HepG2 (cell line): ENCODE data around the gene ANKLE1. TPM values are rescaled to one million over a fixed set of nuclear protein-coding genes. Genes with fewer than 3 reads are reported as not detected.

Experiments used
- ATAC-seq: fragments of 200-7000 bp; cut with Tn5 transposase; 3 replicates; pipeline ENCODE4 v1.9.1; 2020; ENCODE audit warnings: mild to moderate bottlenecking, moderate library complexity
- BruUV-seq: library from RNA; stranded (reverse); fragments of 400-500 nt; replicated peaks from 2 replicates; lab custom pipeline; 2021; lab: Mats Ljungman, UMichigan
- CTCF ChIA-PET: fragments of 300-600 bp; formaldehyde crosslinking; extraction: SDS; loops from one replicate; lab custom pipeline; 2021; ENCODE audit warnings: low total read pairs, inconsistent platforms, low intra/inter-chr PET ratio; lab: Yijun Ruan, JAX
- POLR2A ChIA-PET: fragments of 350-600 bp; sonication (Branson Sonifier 250); formaldehyde crosslinking; loops from one replicate; lab custom pipeline; 2020; ENCODE audit warnings: antibody characterized with exemption, inconsistent platforms; lab: Yijun Ruan, JAX
- DNase-seq: peaks from one replicate; pipeline ENCODE4 v3.0.0-alpha.2; 2015; ENCODE audit warnings: low spot score
- FAIRE-seq: peaks from 3 replicates; lab custom pipeline; 2011; peaks lifted over from hg19 to GRCh38; lab: Jason Lieb, UNC
- H2AFZ ChIP-seq: one replicate; pipeline ENCODE4 v1.6.1; 2011; ENCODE audit warnings: low read length, inconsistent platforms
- H3K27ac ChIP-seq: fragments of 300-600 bp; 3 replicates; pipeline ENCODE4 v1.8.0; 2011; ENCODE audit warnings: mixed run types, mild to moderate bottlenecking, mixed read lengths, low read length, inconsistent platforms; ENCODE audit not compliant: insufficient read depth; ENCODE audit errors: extremely low read length
- H3K27me3 ChIP-seq, 2 experiments: fragments of 200-600 bp in 1 of 2; 2 replicates in 1 of 2; 3 replicates in 1 of 2; pipeline versions ENCODE4 v1.6.0 to v1.8.0; 2011; ENCODE audit warnings: low read length in 2 of 2, mild to moderate bottlenecking in 2 of 2, moderate library complexity in 2 of 2, inconsistent platforms in 1 of 2; ENCODE audit not compliant: insufficient read depth in 2 of 2, control insufficient read depth in 1 of 2
- H3K36me3 ChIP-seq, 2 experiments: fragments of 200-600 bp in 1 of 2; replicated peaks in 1 of 2; 2 replicates in 1 of 2; 3 replicates in 1 of 2; pipeline versions ENCODE4 v1.5.1 to v1.8.0; 2011; ENCODE audit warnings: low read length in 2 of 2, inconsistent platforms in 1 of 2; ENCODE audit not compliant: insufficient read depth in 2 of 2, control insufficient read depth in 1 of 2
- H3K4me1 ChIP-seq: 2 replicates; pipeline ENCODE4 v1.5.1; 2012; ENCODE audit warnings: low read length, inconsistent platforms; ENCODE audit not compliant: insufficient read depth
- H3K4me2 ChIP-seq: 2 replicates; pipeline ENCODE4 v1.6.0; 2011; ENCODE audit warnings: low read depth, low read length, inconsistent platforms
- H3K4me3 ChIP-seq, 3 experiments: fragments of 200-600 bp in 1 of 3; sonication (generic), shearing (Covaris generic) in 1 of 3; replicated peaks in 1 of 3; 2 replicates each; pipeline ENCODE4 v1.5.1; 2011 to 2016; ENCODE audit warnings: low read length in 3 of 3, inconsistent platforms in 2 of 3, low read depth in 2 of 3, mild to moderate bottlenecking in 2 of 3, control low read depth in 1 of 3, mixed read lengths in 1 of 3; ENCODE audit not compliant: insufficient read depth in 1 of 3
- H3K79me2 ChIP-seq: one replicate; pipeline ENCODE4 v1.6.1; 2011; ENCODE audit warnings: low read length, inconsistent platforms; ENCODE audit not compliant: insufficient read depth
- H3K9ac ChIP-seq: 2 replicates; pipeline ENCODE4 v1.6.0; 2011; ENCODE audit warnings: mild to moderate bottlenecking, low read depth, low read length, inconsistent platforms; ENCODE audit not compliant: insufficient read depth
- H3K9me3 ChIP-seq: 2 replicates; pipeline ENCODE4 v1.5.1; 2012; ENCODE audit warnings: mild to moderate bottlenecking, low read length
- H4K20me1 ChIP-seq: 2 replicates; pipeline ENCODE4 v1.6.0; 2011; ENCODE audit warnings: inconsistent platforms, mild to moderate bottlenecking, low read length, moderate library complexity; ENCODE audit not compliant: insufficient read depth
- ATF7 ChIP-seq, 2 experiments: fragments of 450-650 bp in 1 of 2; sonication (generic) in 1 of 2; formaldehyde crosslinking in 1 of 2; IDR thresholded peaks; 2 replicates each; pipeline versions ENCODE4 v1.4.0 to v1.6.1; 2016 to 2020; ENCODE audit warnings: antibody characterized with exemption in 1 of 2, mild to moderate bottlenecking in 1 of 2, missing genetic modification reagents in 1 of 2
- BRCA1 ChIP-seq: sonication (generic); formaldehyde crosslinking; IDR thresholded peaks from 2 replicates; pipeline ENCODE4 v1.4.0; 2020; ENCODE audit warnings: missing genetic modification reagents
- ELF3 ChIP-seq: IDR thresholded peaks from 2 replicates; pipeline ENCODE4 v1.6.1; 2016; ENCODE audit warnings: missing genetic modification reagents, missing compliant biosample characterization
- GLI4 ChIP-seq: sonication (generic); formaldehyde crosslinking; IDR thresholded peaks from 2 replicates; pipeline ENCODE4 v1.5.1; 2020; ENCODE audit warnings: missing genetic modification reagents, mild to moderate bottlenecking, moderate library complexity, borderline replicate concordance
- HHEX ChIP-seq: IDR thresholded peaks from 2 replicates; pipeline ENCODE4 v1.6.1; 2016; ENCODE audit warnings: control low read depth
- HNF4A ChIP-seq: sonication (generic); formaldehyde crosslinking; IDR thresholded peaks from 2 replicates; pipeline ENCODE4 v1.4.0; 2020; ENCODE audit warnings: missing genetic modification reagents
- MIER3 ChIP-seq: IDR thresholded peaks from 2 replicates; pipeline ENCODE4 v1.6.1; 2016; ENCODE audit warnings: missing compliant biosample characterization, borderline replicate concordance
- NRL ChIP-seq: sonication (generic); formaldehyde crosslinking; IDR thresholded peaks from 2 replicates; pipeline ENCODE4 v1.5.0; 2020; ENCODE audit warnings: missing genetic modification reagents, mild to moderate bottlenecking, moderate library complexity, borderline replicate concordance
- POLR2G ChIP-seq: fragments of 200-400 bp; formaldehyde crosslinking; IDR thresholded peaks from 2 replicates; pipeline ENCODE4 v1.6.1; 2018; ENCODE audit warnings: mild to moderate bottlenecking, low read depth, low read length, moderate library complexity
- YEATS4 ChIP-seq: sonication (generic); formaldehyde crosslinking; IDR thresholded peaks from 2 replicates; pipeline ENCODE4 v1.4.0; 2020; ENCODE audit warnings: missing genetic modification reagents, borderline replicate concordance
- ZNF10 ChIP-seq: sonication (generic); formaldehyde crosslinking; IDR thresholded peaks from 2 replicates; pipeline ENCODE4 v1.4.0; 2020; ENCODE audit warnings: mild to moderate bottlenecking, low read depth, missing genetic modification reagents, borderline replicate concordance
- ZNF510 ChIP-seq: sonication (generic); formaldehyde crosslinking; IDR thresholded peaks from 2 replicates; pipeline ENCODE4 v1.4.0; 2020; ENCODE audit warnings: low read depth, mild to moderate bottlenecking, missing genetic modification reagents
- ZNF543 ChIP-seq: sonication (generic); formaldehyde crosslinking; IDR thresholded peaks from 2 replicates; pipeline ENCODE4 v1.4.0; 2020; ENCODE audit warnings: mild to moderate bottlenecking, missing genetic modification reagents
- ZNF773 ChIP-seq: sonication (generic); formaldehyde crosslinking; IDR thresholded peaks from 2 replicates; pipeline ENCODE4 v1.4.0; 2020; ENCODE audit warnings: missing genetic modification reagents, borderline replicate concordance
- ZNF776 ChIP-seq: sonication (generic); formaldehyde crosslinking; IDR thresholded peaks from 2 replicates; pipeline ENCODE4 v1.4.0; 2020; ENCODE audit warnings: mild to moderate bottlenecking, missing genetic modification reagents
- ZSCAN22 ChIP-seq: sonication (generic); formaldehyde crosslinking; IDR thresholded peaks from 2 replicates; pipeline ENCODE4 v1.4.0; 2020; ENCODE audit warnings: mild to moderate bottlenecking, missing genetic modification reagents
- WGBS: methylation state at CpG from one replicate; pipeline ENCODE4 v1.1.6; 2017; ENCODE audit warnings: low lambda C conversion rate; 5-methylcytosine and 5-hydroxymethylcytosine counted together
- in situ Hi-C: cut with HindIII; loops from 2 replicates; pipeline ENCODE4 v1.10.0; 2017; ENCODE audit warnings: low pct_unique_long_range_greater_than_20kb; ENCODE audit not compliant: extremely low pct_ligation_motif_present
- intact Hi-C: fragments of 100-400 bp; cut with micrococcal nuclease; formaldehyde crosslinking; loops from one replicate; pipeline ENCODE4 v1.10.0; 2022; ENCODE audit not compliant: unreplicated experiment
- polyA plus RNA-seq, 8 experiments: library from polyadenylated mRNA; depleted of rRNA in 3 of 8; stranded (reverse) in 7 of 8; unstranded in 1 of 8; fragments of >200 nt; fragmentation: Illumina TruSeq in 4 of 8; extraction: Trizol in 4 of 8; gene quantifications; 2 replicates each; pipeline versions ENCODE4 v1.2.1 to v1.2.3, GENCODE V29; 2011 to 2016; ENCODE audit warnings: low read depth in 4 of 8, missing spikeins in 1 of 8, mixed read lengths in 1 of 8; ENCODE audit not compliant: insufficient read depth in 1 of 8
- total RNA-seq, 5 experiments: library from RNA; depleted of rRNA; stranded (reverse); fragments of >200 nt; fragmentation: Illumina TruSeq; extraction: Trizol; gene quantifications; 2 replicates each; pipeline ENCODE4 v1.2.3, GENCODE V29; 2016; ENCODE audit warnings: low read depth in 1 of 5
- TF ChIP-seq, protein P1 (sequence below): sonication (generic); formaldehyde crosslinking; IDR thresholded peaks from 2 replicates; pipeline ENCODE4 v1.5.0; 2020; ENCODE audit warnings: mild to moderate bottlenecking, missing genetic modification reagents
- TF ChIP-seq, protein P2 (sequence below): sonication (generic); formaldehyde crosslinking; IDR thresholded peaks from 2 replicates; pipeline ENCODE4 v1.8.1; 2023; ENCODE audit warnings: missing genetic modification reagents, mild to moderate bottlenecking, borderline replicate concordance

Gene ANKLE1
- total and polyA plus RNA-seq, 2 of the 13 experiments (the other 11 are each of a cell fraction or from before 2014, with no cell fraction given): 0.69 to 1.5 TPM

DNA sequence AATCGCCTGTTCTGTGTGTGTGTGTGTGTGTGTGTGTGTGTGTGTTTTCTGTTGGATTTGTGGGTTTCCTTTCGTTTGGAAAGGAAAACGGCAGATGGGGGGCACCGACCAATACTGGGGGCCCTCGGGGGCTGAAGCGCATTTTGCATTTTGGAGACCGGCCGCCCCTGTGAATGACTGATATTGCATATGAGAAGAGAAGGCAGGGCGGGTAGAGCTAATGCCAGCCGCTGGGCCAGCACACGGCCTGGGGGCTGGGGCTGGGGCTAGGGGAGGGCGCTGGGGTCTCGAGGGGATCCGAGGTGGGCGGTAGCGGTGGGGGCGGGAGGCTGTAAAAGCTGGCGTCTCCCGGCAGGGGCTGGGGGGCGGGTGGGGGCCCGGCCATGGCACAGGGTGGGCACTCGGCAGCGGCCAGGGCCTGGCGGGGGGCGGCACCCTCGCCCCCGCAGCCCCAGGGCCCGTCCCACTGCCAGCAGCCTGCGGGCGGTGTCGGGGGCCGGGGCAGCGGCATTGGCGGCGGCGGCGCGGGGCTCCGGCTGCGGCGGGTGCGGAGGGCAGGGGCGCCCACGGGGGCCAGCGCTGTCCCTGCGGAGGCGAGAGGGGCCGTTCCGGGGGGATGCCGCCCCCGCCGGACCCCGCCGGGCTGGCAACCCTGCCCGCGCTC, 41.7 kb downstream of the ANKLE1 start:
- no peak overlapping the region for H2AFZ ChIP-seq
- 95% methylated on average over 18 of the region's 56 CpGs for WGBS
- in situ Hi-C loops: no loop called here
- H3K9me3 ChIP-seq: no peaks in the 10 kb centered on the region
- H3K79me2 ChIP-seq: no peaks in the 10 kb centered on the region
- FAIRE-seq: no peak
- no peaks in the 10 kb centered on the region for H3K4me1 ChIP-seq
- no peak overlapping the region for H3K9ac ChIP-seq
- no peak overlapping the region for H3K4me2 ChIP-seq
- ChIA-PET CTCF (no interaction called here), POLR2A (interaction anchor here (1.0 to 1.3 kb wide), 2 partner anchors 9 to 11 kb away, joined by 3 to 5 read pairs; no protein-coding TSS in a partner anchor)
- H3K36me3 ChIP-seq: peaks cover 7 to 25% of the 10 kb centered on the region in 2 experiments; a peak in 3 of 5 replicates
- intact Hi-C loops: no loop called here
- ATAC-seq: no peak
- TF ChIP-seq NRL (no peak), POLR2G (no peak), YEATS4 (no peak), ZNF543 (CRISPR knock-in tag) (no peak), ZSCAN22 (no peak), ATF7 (IDR thresholded peaks at IDR 0.05) (no peak), ATF7 (CRISPR knock-in tag; IDR thresholded peaks at IDR 0.05) (no peak), HNF4A (CRISPR knock-in tag) (no peak), BRCA1 (CRISPR knock-in tag) (no peak), GLI4 (no peak), ZNF510 (CRISPR knock-in tag) (no peak), ZNF776 (CRISPR knock-in tag) (no peak), MIER3 (CRISPR knock-in tag) (no peak), ZNF10 (CRISPR knock-in tag) (no peak), ELF3 (CRISPR knock-in tag) (no peak), ZNF773 (CRISPR knock-in tag) (no peak), HHEX (CRISPR knock-in tag) (no peak)
- TF ChIP-seq, protein P1, sequence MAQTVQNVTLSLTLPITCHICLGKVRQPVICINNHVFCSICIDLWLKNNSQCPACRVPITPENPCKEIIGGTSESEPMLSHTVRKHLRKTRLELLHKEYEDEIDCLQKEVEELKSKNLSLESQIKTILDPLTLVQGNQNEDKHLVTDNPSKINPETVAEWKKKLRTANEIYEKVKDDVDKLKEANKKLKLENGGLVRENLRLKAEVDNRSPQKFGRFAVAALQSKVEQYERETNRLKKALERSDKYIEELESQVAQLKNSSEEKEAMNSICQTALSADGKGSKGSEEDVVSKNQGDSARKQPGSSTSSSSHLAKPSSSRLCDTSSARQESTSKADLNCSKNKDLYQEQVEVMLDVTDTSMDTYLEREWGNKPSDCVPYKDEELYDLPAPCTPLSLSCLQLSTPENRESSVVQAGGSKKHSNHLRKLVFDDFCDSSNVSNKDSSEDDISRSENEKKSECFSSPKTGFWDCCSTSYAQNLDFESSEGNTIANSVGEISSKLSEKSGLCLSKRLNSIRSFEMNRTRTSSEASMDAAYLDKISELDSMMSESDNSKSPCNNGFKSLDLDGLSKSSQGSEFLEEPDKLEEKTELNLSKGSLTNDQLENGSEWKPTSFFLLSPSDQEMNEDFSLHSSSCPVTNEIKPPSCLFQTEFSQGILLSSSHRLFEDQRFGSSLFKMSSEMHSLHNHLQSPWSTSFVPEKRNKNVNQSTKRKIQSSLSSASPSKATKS (CRISPR knock-in tag): no peak
- TF ChIP-seq, protein P2, sequence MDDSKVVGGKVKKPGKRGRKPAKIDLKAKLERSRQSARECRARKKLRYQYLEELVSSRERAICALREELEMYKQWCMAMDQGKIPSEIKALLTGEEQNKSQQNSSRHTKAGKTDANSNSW (CRISPR knock-in tag): no peak
- BruUV-seq: no TSS peak
- H4K20me1 ChIP-seq: no peaks in the 10 kb centered on the region
- H3K4me3 ChIP-seq: no peak overlapping the region
- no peaks in the 10 kb centered on the region for H3K27me3 ChIP-seq
- H3K27ac ChIP-seq: no peak overlapping the region
- no peak for DNase-seq
